K562 (cell line): ENCODE measurements around the gene GABPB2. TPM values are rescaled to one million over a fixed set of nuclear protein-coding genes. Genes with fewer than 3 reads are reported as not detected.

Experiments used
- ATAC-seq: fragments of 200-7000 bp; cut with Tn5 transposase; 3 replicates; pipeline ENCODE4 v1.9.1; 2020; ENCODE audit warnings: moderate library complexity
- BruUV-seq: library from RNA; stranded (reverse); fragments of 400-500 nt; replicated peaks from 2 replicates; lab custom pipeline; 2021; lab: Mats Ljungman, UMichigan
- CTCF ChIA-PET: fragments of 300-600 bp; formaldehyde crosslinking; extraction: SDS; loops from one replicate; lab custom pipeline; 2021; ENCODE audit warnings: low intra/inter-chr PET ratio; lab: Yijun Ruan, JAX
- POLR2A ChIA-PET: fragments of 300-600, 350-650 bp; sonication (Branson Sonifier 250); formaldehyde crosslinking; extraction: SDS; loops from one replicate; lab custom pipeline; 2021; ENCODE audit warnings: antibody characterized with exemption, inconsistent platforms; lab: Yijun Ruan, JAX
- DNase-seq, 4 experiments: peaks; one replicate each; pipeline versions ENCODE4 v3.0.0 to v3.0.0-alpha.2; 2011 to 2018; ENCODE audit warnings: low spot score in 3 of 4, mixed read lengths in 3 of 4; ENCODE audit errors: extremely low read depth in 1 of 4
- FAIRE-seq: peaks from 2 replicates; lab custom pipeline; 2011; peaks lifted over from hg19 to GRCh38; lab: Jason Lieb, UNC
- H2AFZ ChIP-seq: 2 replicates; pipeline ENCODE4 v1.6.0; 2011; ENCODE audit warnings: low read depth, low read length, control low read depth, inconsistent platforms
- H3K27ac ChIP-seq: fragments of 200-600 bp; 3 replicates; pipeline ENCODE4 v1.8.0; 2011; ENCODE audit warnings: low read depth, mild to moderate bottlenecking, control low read depth, inconsistent platforms, low read length, moderate library complexity, mixed read lengths; ENCODE audit errors: extremely low read depth
- H3K27me3 ChIP-seq, 2 experiments: fragments of 300-600 bp in 1 of 2; 2 replicates in 1 of 2; 3 replicates in 1 of 2; pipeline versions ENCODE4 v1.6.0 to v1.8.0; 2011; ENCODE audit warnings: inconsistent platforms in 2 of 2, low read length in 2 of 2, mild to moderate bottlenecking in 1 of 2, mixed read lengths in 1 of 2, moderate library complexity in 1 of 2; ENCODE audit not compliant: control insufficient read depth in 2 of 2, insufficient read depth in 2 of 2
- H3K36me3 ChIP-seq: fragments of 300-600 bp; 3 replicates; pipeline ENCODE4 v1.8.0; 2011; ENCODE audit warnings: mild to moderate bottlenecking, low read length, inconsistent platforms; ENCODE audit not compliant: control insufficient read depth, insufficient read depth
- H3K4me1 ChIP-seq, 2 experiments: fragments of 200-600 bp in 1 of 2; replicated peaks in 1 of 2; 2 replicates in 1 of 2; 3 replicates in 1 of 2; pipeline versions ENCODE4 v1.5.1 to v1.8.0; 2011; ENCODE audit warnings: inconsistent platforms in 2 of 2, low read length in 2 of 2, mild to moderate bottlenecking in 1 of 2, mixed read lengths in 1 of 2, moderate library complexity in 1 of 2; ENCODE audit not compliant: control insufficient read depth in 2 of 2, insufficient read depth in 2 of 2
- H3K4me2 ChIP-seq: 2 replicates; pipeline ENCODE4 v1.6.1; 2011; ENCODE audit warnings: low read length, control low read depth, inconsistent platforms, mixed read lengths; ENCODE audit not compliant: insufficient read depth
- H3K4me3 ChIP-seq: fragments of 200-600 bp; sonication (generic), shearing (Covaris generic); 2 replicates; pipeline ENCODE4 v1.5.1; 2016; ENCODE audit warnings: control low read depth, inconsistent platforms
- H3K79me2 ChIP-seq: fragments of 200-600 bp; 3 replicates; pipeline ENCODE4 v1.8.0; 2011; ENCODE audit warnings: low read length, inconsistent platforms; ENCODE audit not compliant: control insufficient read depth, insufficient read depth
- H3K9ac ChIP-seq, 2 experiments: 2 replicates each; pipeline versions ENCODE4 v1.6.0 to v1.6.1; 2011; ENCODE audit warnings: low read depth in 2 of 2, low read length in 2 of 2, control low read depth in 1 of 2, inconsistent platforms in 1 of 2, mild to moderate bottlenecking in 1 of 2, mixed read lengths in 1 of 2; ENCODE audit not compliant: insufficient read depth in 1 of 2
- H3K9me1 ChIP-seq: one replicate; pipeline ENCODE4 v1.6.0; 2011; ENCODE audit warnings: inconsistent platforms, mild to moderate bottlenecking, low read length, moderate library complexity; ENCODE audit not compliant: control insufficient read depth, insufficient read depth
- H3K9me3 ChIP-seq: replicated peaks from 2 replicates; pipeline ENCODE4 v1.5.1; 2011; ENCODE audit warnings: low read depth, low read length, inconsistent platforms; ENCODE audit not compliant: control insufficient read depth, insufficient read depth
- H4K20me1 ChIP-seq: replicated peaks from 2 replicates; pipeline ENCODE4 v1.6.1; 2011; ENCODE audit warnings: low read length, inconsistent platforms, mixed read lengths; ENCODE audit not compliant: control insufficient read depth, insufficient read depth
- CAMTA2 ChIP-seq: fragments of 250-450 bp; sonication (Bioruptor Pico); conservative IDR thresholded peaks from 2 replicates; pipeline ENCODE4 v1.5.1; 2022
- CBX5 ChIP-seq: IDR thresholded peaks from 2 replicates; pipeline ENCODE4 v1.6.1; 2014; ENCODE audit warnings: low read depth, borderline replicate concordance
- CHD2 ChIP-seq: IDR thresholded peaks from 2 replicates; pipeline ENCODE4 v1.6.1; 2011; ENCODE audit warnings: low read depth, low read length
- DIDO1 ChIP-seq: fragments of 450-650 bp; IDR thresholded peaks from 2 replicates; pipeline ENCODE4 v1.6.1; 2016; ENCODE audit warnings: low read depth, missing biosample characterization, missing genetic modification characterization
- GATA2 ChIP-seq: sonication (generic); formaldehyde crosslinking; IDR thresholded peaks from 2 replicates; pipeline ENCODE4 v1.4.0; 2020; ENCODE audit warnings: mild to moderate bottlenecking, missing genetic modification reagents
- MYBL2 ChIP-seq, 2 experiments: fragments of 450-650 bp in 1 of 2; sonication (generic) in 1 of 2; formaldehyde crosslinking in 1 of 2; IDR thresholded peaks; 2 replicates each; pipeline versions ENCODE4 v1.6.1 to v1.8.1; 2017 to 2022; ENCODE audit warnings: borderline replicate concordance in 1 of 2, inconsistent platforms in 1 of 2, low read depth in 1 of 2, mild to moderate bottlenecking in 1 of 2, missing genetic modification reagents in 1 of 2, moderate library complexity in 1 of 2
- RBM22 ChIP-seq: fragments of 200-400 bp; formaldehyde crosslinking; IDR thresholded peaks from 2 replicates; pipeline ENCODE4 v1.6.1; 2018; ENCODE audit warnings: low read length, low read depth; ENCODE audit not compliant: poor library complexity, severe bottlenecking
- SRF ChIP-seq, 2 experiments: fragments of 250-450, 450-650 bp in 1 of 2; sonication (Bioruptor Pico) in 1 of 2; sonication (generic) in 1 of 2; formaldehyde crosslinking; IDR thresholded peaks; 2 replicates each; pipeline versions ENCODE4 v1.5.0 to v1.5.1; 2020 to 2022; ENCODE audit warnings: mild to moderate bottlenecking in 1 of 2, missing genetic modification reagents in 1 of 2
- ZBTB17 ChIP-seq: fragments of 450-650 bp; formaldehyde crosslinking; IDR thresholded peaks from 2 replicates; pipeline ENCODE4 v1.4.0; 2020; ENCODE audit warnings: mild to moderate bottlenecking
- WGBS: fragments of 100-300 bp; shearing (Covaris generic); methylation state at CpG from one replicate; pipeline ENCODE4 v1.1.6; 2016; ENCODE audit warnings: low coverage, mixed read lengths; ENCODE audit not compliant: insufficient coverage; ENCODE audit errors: missing lambda C conversion rate; 5-methylcytosine and 5-hydroxymethylcytosine counted together
- in situ Hi-C: fragments of 300-500 bp; cut with MboI; formaldehyde crosslinking; loops from 4 replicates; pipeline ENCODE4 v1.15.0; 2018; ENCODE audit warnings: inconsistent platforms, mixed read lengths
- intact Hi-C: fragments of 100-400 bp; cut with micrococcal nuclease; formaldehyde crosslinking; loops from 2 replicates; pipeline ENCODE4 v1.14.2; 2022
- polyA plus RNA-seq, 8 experiments: library from polyadenylated mRNA; depleted of rRNA in 4 of 8; stranded (reverse) in 5 of 8; unstranded in 3 of 8; fragments of >200 nt; fragmentation: Nextera tagmentation in 2 of 8; fragmentation: Illumina TruSeq in 1 of 8; extraction: Ambion mirVana in 2 of 8; extraction: Trizol in 1 of 8; gene quantifications; 2 replicates each; pipeline versions ENCODE4 v1.2.1 to v1.2.3, GENCODE V29; 2011 to 2014; ENCODE audit warnings: inconsistent platforms in 1 of 8, missing spikeins in 1 of 8
- total RNA-seq, 7 experiments: library from RNA; depleted of rRNA in 6 of 7; stranded (reverse); fragments of >200 nt in 6 of 7; fragmentation: Illumina TruSeq in 2 of 7; extraction: Trizol in 2 of 7; gene quantifications; 2 replicates each; pipeline versions ENCODE4 v1.2.1 to v1.2.3, GENCODE V29; 2011 to 2021; ENCODE audit warnings: low replicate concordance in 1 of 7
- TF ChIP-seq, protein P1 (sequence below), 2 experiments: fragments of 450-650 bp; formaldehyde crosslinking in 1 of 2; IDR thresholded peaks; 2 replicates each; pipeline versions ENCODE4 v1.4.0 to v1.6.1; 2014 to 2020; ENCODE audit warnings: mild to moderate bottlenecking in 2 of 2, borderline replicate concordance in 1 of 2, low read depth in 1 of 2
- TF ChIP-seq, protein P2 (sequence below), 2 experiments: fragments of 450-650 bp in 1 of 2; sonication (generic) in 1 of 2; formaldehyde crosslinking; conservative IDR thresholded peaks; 2 replicates each; pipeline versions ENCODE4 v1.4.0 to v1.8.1; 2020 to 2022; ENCODE audit warnings: mild to moderate bottlenecking in 1 of 2, missing genetic modification reagents in 1 of 2
- TF ChIP-seq, protein P3 (sequence below): fragments of 250-450 bp; sonication (Bioruptor Pico); IDR thresholded peaks from 2 replicates; pipeline ENCODE4 v1.8.0; 2022; ENCODE audit warnings: inconsistent platforms, mild to moderate bottlenecking, moderate library complexity, borderline replicate concordance

GABPB2 gene
- total and polyA plus RNA-seq, 9 of the 15 experiments (the other 6 are each of a cell fraction or from before 2014, with no cell fraction given): 2.2 to 13.3 (median 6.1) TPM

DNA sequence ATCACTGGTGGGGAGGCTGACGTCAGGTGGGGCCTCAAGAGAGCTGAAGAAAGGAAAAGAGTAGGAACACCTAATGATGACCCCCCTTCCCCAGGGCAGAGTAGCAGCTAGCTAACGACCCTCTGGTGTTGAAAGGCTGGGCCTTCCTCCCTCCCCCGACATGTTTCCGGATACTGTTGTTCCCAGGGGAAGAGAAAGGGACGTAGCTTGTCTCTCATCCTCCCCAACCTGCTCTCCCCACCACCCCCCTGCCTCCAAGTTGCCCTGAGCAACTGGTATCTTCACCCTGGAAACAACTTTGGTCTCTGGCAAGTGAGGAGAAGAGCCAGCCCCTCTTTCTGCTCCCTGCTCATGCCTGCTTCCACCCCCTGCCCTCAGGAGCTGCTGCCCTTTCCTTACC, 73.4 kb downstream of the GABPB2 start:
- no peak for ATAC-seq
- H3K4me2 ChIP-seq: no peak overlapping the region
- H3K4me1 ChIP-seq: peaks cover 20 to 46% of the 10 kb centered on the region in 2 experiments; a peak in 4 of 5 replicates
- H3K79me2 ChIP-seq: no peaks in the 10 kb centered on the region
- in situ Hi-C loops (no loop called here), intact Hi-C loops (no loop called here)
- no peak for DNase-seq
- no peaks in the 10 kb centered on the region for H3K36me3 ChIP-seq
- CTCF ChIA-PET: no interaction called here
- H3K9me3 ChIP-seq: no peaks in the 10 kb centered on the region
- no peak overlapping the region for H2AFZ ChIP-seq
- no TSS peak for BruUV-seq
- H3K9me1 ChIP-seq: no peaks in the 10 kb centered on the region
- H3K4me3 ChIP-seq: no peak overlapping the region
- no peak overlapping the region for H3K9ac ChIP-seq
- H4K20me1 ChIP-seq: no peaks in the 10 kb centered on the region; the same call in 1 of the 2 replicates
- 23% methylated on average over 2 of the region's 5 CpGs for WGBS
- no peak for TF ChIP-seq GATA2 (CRISPR knock-in tag)
- no peak for TF ChIP-seq CAMTA2 (CRISPR knock-in tag)
- TF ChIP-seq SRF (CRISPR knock-in tag; IDR thresholded peaks at IDR 0.05): no peak
- TF ChIP-seq MYBL2 (IDR thresholded peaks at IDR 0.05; ENCODE audit: low read depth): no peak
- no peak for TF ChIP-seq MYBL2 (CRISPR knock-in tag; IDR thresholded peaks at IDR 0.05; ENCODE audit: borderline replicate concordance)
- no peak for TF ChIP-seq RBM22
- TF ChIP-seq CHD2: no peak
- TF ChIP-seq ZBTB17: no peak
- no peak for TF ChIP-seq DIDO1 (tag)
- TF ChIP-seq, protein P1, sequence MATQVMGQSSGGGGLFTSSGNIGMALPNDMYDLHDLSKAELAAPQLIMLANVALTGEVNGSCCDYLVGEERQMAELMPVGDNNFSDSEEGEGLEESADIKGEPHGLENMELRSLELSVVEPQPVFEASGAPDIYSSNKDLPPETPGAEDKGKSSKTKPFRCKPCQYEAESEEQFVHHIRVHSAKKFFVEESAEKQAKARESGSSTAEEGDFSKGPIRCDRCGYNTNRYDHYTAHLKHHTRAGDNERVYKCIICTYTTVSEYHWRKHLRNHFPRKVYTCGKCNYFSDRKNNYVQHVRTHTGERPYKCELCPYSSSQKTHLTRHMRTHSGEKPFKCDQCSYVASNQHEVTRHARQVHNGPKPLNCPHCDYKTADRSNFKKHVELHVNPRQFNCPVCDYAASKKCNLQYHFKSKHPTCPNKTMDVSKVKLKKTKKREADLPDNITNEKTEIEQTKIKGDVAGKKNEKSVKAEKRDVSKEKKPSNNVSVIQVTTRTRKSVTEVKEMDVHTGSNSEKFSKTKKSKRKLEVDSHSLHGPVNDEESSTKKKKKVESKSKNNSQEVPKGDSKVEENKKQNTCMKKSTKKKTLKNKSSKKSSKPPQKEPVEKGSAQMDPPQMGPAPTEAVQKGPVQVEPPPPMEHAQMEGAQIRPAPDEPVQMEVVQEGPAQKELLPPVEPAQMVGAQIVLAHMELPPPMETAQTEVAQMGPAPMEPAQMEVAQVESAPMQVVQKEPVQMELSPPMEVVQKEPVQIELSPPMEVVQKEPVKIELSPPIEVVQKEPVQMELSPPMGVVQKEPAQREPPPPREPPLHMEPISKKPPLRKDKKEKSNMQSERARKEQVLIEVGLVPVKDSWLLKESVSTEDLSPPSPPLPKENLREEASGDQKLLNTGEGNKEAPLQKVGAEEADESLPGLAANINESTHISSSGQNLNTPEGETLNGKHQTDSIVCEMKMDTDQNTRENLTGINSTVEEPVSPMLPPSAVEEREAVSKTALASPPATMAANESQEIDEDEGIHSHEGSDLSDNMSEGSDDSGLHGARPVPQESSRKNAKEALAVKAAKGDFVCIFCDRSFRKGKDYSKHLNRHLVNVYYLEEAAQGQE (IDR thresholded peaks at IDR 0.05; ENCODE audit: borderline replicate concordance): no peak
- TF ChIP-seq, protein P1 (CRISPR knock-in tag; IDR thresholded peaks at IDR 0.05; ENCODE audit: low read depth): no peak
- TF ChIP-seq, protein P2, sequence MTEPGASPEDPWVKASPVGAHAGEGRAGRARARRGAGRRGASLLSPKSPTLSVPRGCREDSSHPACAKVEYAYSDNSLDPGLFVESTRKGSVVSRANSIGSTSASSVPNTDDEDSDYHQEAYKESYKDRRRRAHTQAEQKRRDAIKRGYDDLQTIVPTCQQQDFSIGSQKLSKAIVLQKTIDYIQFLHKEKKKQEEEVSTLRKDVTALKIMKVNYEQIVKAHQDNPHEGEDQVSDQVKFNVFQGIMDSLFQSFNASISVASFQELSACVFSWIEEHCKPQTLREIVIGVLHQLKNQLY (CRISPR knock-in tag; conservative IDR thresholded peaks at IDR 0.05): no peak
- TF ChIP-seq, protein P3, sequence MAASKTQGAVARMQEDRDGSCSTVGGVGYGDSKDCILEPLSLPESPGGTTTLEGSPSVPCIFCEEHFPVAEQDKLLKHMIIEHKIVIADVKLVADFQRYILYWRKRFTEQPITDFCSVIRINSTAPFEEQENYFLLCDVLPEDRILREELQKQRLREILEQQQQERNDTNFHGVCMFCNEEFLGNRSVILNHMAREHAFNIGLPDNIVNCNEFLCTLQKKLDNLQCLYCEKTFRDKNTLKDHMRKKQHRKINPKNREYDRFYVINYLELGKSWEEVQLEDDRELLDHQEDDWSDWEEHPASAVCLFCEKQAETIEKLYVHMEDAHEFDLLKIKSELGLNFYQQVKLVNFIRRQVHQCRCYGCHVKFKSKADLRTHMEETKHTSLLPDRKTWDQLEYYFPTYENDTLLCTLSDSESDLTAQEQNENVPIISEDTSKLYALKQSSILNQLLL: no peak
- no peak for TF ChIP-seq CBX5
- no peak for FAIRE-seq
- POLR2A ChIA-PET: interaction anchor here (0.5 to 1.7 kb wide), 4 partner anchors 13 to 162 kb away, joined by 3 to 6 read pairs (median 4); partner anchors contain the start of genes ANXA9 and LYSMD1
- no peak overlapping the region for H3K27ac ChIP-seq
- no peaks in the 10 kb centered on the region for H3K27me3 ChIP-seq
